ENCODE results near the gene MRPL14.

Gene MRPL14

DNA sequence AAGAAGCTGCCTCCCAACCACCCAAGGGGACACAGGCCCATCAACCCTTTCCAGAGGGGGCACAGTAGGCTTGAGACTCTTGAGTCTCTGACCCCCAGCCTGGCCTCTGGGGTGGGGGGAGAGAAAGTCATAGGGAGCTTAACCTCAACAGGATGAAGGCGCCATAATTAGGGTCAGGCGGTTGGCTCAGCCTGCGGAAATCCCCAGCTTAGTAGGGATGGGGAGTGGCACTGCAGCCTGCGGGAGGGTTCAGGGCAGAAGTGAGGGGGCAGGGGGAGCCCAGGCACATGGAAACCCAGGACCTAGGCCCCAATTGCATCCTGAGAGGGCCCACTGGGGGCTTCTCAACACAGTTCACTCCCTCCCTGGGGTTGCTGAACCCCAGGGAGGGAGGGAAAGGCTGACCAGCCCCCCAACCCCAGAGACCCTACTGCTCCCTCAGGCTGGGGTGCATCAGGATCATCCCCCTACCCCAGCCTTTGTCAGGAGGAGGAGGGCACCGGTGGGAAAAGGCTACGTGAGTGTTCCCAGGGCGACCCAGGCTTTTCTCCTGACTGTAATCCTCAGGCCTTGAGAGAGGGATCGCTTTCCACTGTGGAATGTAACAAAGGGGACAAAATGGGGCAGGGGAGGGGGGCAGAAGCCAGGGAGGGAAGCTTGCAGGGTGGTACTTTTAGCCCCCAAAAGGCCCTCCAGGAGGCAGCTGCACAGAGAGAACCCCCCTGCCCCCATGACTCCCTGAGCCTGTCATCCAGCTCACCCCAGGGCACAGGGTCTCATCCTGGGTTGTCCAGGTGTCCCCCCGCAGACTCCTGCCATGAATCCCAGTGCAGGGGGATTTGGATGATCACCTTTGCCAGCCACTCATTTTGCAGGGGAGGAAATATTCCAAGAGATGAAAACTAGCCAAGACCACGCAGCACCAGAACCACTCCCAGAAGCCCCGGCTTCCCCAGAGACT lies 46.4 kb downstream of the MRPL14 start:
- 66 to 71% methylated on average over 11 of the region's 11 CpGs for WGBS, 2 experiments

DNA sequence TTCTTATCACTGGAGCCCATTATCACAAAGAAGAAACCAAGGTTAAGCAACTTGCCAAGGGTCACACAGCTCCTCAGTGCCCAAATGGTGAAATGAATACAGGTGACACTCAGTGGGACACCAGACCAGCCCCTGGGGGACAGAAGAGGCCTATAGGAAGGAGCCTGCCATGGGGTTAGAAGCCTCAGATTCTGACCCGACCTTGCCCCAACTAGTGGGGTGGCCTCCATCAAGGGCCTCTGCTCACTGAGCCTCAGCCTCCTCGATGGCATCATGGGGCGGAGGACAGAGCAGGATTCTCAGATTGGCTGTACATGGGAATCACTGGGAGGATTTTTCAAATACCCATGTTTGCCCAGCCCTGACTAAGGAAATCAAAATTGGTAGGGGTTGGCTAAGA lies 47.6 kb downstream of the MRPL14 start:
- H3K4me1 ChIP-seq (ENCODE audit: control insufficient read depth, insufficient read depth, low read length): peaks cover 44% of the 10 kb centered on the region

More for the DNA sequence above, 46.4 kb downstream of the MRPL14 start:
- H3K9me3 ChIP-seq (ENCODE audit: control insufficient read depth, low read length): no peaks in the 10 kb centered on the region
- H3K27me3 ChIP-seq (ENCODE audit: control insufficient read depth, insufficient read depth, low read length, poor library complexity, severe bottlenecking): peaks cover 10% of the 10 kb centered on the region
- H3K36me3 ChIP-seq (ENCODE audit: control insufficient read depth, insufficient read depth, low read length): no peaks in the 10 kb centered on the region
- peaks cover 42% of the 10 kb centered on the region for H3K4me1 ChIP-seq (ENCODE audit: control insufficient read depth, insufficient read depth, low read length)
- peak overlapping the region; percentile 76 for H3K27ac ChIP-seq (ENCODE audit: insufficient read depth, low read depth, low read length, poor library complexity, severe bottlenecking)
- H3K4me3 ChIP-seq (ENCODE audit: insufficient read depth, low read depth, low read length): no peak overlapping the region

DNA sequence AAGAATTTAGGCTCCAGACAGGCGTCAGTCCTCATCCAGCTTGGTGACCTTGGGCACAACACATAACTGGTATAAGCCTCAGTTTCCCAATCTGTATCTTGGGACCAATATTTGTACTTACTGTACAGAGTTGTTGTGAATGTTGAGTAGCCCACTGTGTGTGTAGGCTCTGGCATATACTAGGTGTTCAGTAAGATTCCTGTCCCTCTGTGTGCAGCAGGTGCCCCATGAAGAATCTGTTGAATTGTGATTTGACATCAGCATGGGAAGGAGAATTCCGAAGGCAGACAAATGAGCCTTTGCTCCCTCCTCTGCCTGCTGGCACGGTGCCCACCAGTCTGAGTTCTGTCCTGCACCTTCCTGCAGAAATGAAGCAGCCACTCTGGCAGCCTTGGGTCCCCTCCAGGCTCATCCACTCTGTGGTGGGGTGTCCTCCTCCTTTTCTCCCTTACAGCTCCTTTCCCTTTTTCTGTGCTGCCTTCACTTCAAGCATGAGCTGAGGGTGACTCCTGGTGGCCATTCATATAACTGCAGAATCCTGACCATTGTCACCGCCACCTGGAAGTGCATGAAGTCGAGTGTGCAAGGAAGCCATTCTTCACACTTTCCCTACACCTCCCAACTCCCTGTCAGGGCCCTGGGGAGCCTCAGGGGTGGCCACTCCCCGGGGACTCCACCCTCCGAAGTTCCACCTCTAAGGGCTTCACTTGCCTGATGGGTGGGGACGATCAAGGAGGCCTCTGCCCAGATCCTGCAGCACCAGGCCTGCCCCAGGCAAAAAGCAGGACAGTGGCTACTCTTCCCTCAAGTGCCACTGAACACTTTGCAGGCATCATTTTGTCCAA lies 48.2 kb downstream of the MRPL14 start:
- Histone ChIP-seq H3K27ac (ENCODE audit: insufficient read depth, low read depth, low read length, poor library complexity, severe bottlenecking) (peak overlapping the region; percentile 36), H3K27me3 (ENCODE audit: control insufficient read depth, insufficient read depth, low read length, poor library complexity, severe bottlenecking) (peaks cover 10% of the 10 kb centered on the region), H3K36me3 (ENCODE audit: control insufficient read depth, insufficient read depth, low read length) (no peaks in the 10 kb centered on the region), H3K9me3 (ENCODE audit: control insufficient read depth, low read length) (no peaks in the 10 kb centered on the region), H3K4me3 (ENCODE audit: insufficient read depth, low read depth, low read length) (no peak overlapping the region), H3K4me1 (ENCODE audit: control insufficient read depth, insufficient read depth, low read length) (peaks cover 42% of the 10 kb centered on the region)
- WGBS, 2 experiments: 39 to 45% methylated on average over 8 of the region's 8 CpGs

More for the DNA sequence above, 47.6 kb downstream of the MRPL14 start:
- Histone ChIP-seq H3K4me3 (ENCODE audit: insufficient read depth, low read depth, low read length) (no peak overlapping the region), H3K9me3 (ENCODE audit: control insufficient read depth, low read length) (no peaks in the 10 kb centered on the region), H3K27ac (ENCODE audit: insufficient read depth, low read depth, low read length, poor library complexity, severe bottlenecking) (peak overlapping the region; percentile 36), H3K36me3 (ENCODE audit: control insufficient read depth, insufficient read depth, low read length) (no peaks in the 10 kb centered on the region), H3K27me3 (ENCODE audit: control insufficient read depth, insufficient read depth, low read length, poor library complexity, severe bottlenecking) (peaks cover 10% of the 10 kb centered on the region)
- WGBS, 2 experiments: 81% methylated on average over 3 of the region's 3 CpGs

DNA sequence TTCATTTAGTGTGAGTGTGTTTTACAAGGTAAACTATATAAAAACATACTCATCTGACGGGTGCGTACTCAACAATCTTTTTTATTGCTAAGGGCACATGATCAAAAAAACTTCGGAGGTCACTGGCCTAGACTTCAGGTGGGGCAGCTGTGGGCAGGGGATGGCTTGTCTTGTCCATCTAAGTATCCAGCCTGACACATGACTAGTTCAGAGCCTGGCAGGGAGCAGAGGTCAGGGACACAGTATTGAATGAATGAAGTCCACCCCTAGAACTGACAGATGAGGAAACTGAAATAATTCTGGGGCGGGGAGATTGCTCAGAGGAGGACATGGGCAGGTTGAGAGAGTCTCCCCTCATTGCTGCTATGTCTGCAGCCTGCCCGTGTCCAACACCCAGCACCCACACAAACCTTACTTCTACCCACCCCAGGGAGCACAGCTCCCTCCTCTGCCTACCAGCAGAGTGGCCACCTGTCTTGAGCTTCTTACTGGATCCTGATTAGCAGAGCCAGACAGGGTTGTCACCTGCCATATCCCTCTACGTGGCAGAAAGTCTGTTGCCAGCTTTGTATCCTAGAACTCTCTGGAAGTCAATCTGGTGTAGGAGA lies 48.9 kb downstream of the MRPL14 start:
- Histone ChIP-seq H3K36me3 (ENCODE audit: control insufficient read depth, insufficient read depth, low read length) (no peaks in the 10 kb centered on the region), H3K27me3 (ENCODE audit: control insufficient read depth, insufficient read depth, low read length, poor library complexity, severe bottlenecking) (peaks cover 10% of the 10 kb centered on the region), H3K27ac (ENCODE audit: insufficient read depth, low read depth, low read length, poor library complexity, severe bottlenecking) (no peak overlapping the region), H3K9me3 (ENCODE audit: control insufficient read depth, low read length) (no peaks in the 10 kb centered on the region), H3K4me1 (ENCODE audit: control insufficient read depth, insufficient read depth, low read length) (peaks cover 45% of the 10 kb centered on the region), H3K4me3 (ENCODE audit: insufficient read depth, low read depth, low read length) (no peak overlapping the region)
- 95 to 98% methylated on average over 6 of the region's 6 CpGs for WGBS, 2 experiments

DNA sequence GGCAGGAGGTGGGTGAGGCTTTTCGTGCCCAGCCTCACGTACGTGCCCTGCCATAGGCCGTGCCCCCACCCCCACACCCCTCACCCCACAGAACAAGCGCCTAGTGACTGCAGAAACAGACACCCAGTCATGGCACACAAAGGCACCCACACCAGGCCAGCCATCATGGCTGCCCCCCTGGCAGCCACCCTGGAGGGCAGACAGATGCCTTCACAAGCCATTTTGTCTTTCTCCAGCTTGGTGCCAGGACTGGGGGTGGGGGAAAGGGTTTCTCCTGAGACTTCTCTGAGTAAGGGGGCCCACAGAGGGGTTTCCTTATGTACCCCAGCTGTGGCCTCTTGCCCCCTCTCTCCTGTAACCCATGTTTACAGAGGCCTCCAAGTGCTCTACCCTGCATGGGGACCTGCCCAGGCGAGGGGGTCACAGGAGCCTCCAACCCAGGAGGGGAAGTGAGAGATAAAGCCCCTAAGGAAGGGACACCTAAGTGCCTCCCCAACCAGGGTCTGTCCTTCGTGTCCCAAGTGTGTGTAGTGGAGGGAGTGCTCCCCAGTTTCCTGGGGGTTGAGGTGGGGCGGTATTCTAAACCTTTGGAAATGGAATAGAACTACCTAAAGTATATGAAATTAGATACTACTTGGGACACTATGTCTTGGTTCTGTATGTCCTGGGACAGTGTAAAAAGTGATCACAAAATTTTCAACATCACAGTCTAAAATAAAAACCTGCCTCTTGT lies 49.9 kb downstream of the MRPL14 start:
- no peaks in the 10 kb centered on the region for H3K9me3 ChIP-seq (ENCODE audit: control insufficient read depth, low read length)
- H3K4me3 ChIP-seq (ENCODE audit: insufficient read depth, low read depth, low read length): no peak overlapping the region
- peaks cover 49% of the 10 kb centered on the region for H3K4me1 ChIP-seq (ENCODE audit: control insufficient read depth, insufficient read depth, low read length)

DNA sequence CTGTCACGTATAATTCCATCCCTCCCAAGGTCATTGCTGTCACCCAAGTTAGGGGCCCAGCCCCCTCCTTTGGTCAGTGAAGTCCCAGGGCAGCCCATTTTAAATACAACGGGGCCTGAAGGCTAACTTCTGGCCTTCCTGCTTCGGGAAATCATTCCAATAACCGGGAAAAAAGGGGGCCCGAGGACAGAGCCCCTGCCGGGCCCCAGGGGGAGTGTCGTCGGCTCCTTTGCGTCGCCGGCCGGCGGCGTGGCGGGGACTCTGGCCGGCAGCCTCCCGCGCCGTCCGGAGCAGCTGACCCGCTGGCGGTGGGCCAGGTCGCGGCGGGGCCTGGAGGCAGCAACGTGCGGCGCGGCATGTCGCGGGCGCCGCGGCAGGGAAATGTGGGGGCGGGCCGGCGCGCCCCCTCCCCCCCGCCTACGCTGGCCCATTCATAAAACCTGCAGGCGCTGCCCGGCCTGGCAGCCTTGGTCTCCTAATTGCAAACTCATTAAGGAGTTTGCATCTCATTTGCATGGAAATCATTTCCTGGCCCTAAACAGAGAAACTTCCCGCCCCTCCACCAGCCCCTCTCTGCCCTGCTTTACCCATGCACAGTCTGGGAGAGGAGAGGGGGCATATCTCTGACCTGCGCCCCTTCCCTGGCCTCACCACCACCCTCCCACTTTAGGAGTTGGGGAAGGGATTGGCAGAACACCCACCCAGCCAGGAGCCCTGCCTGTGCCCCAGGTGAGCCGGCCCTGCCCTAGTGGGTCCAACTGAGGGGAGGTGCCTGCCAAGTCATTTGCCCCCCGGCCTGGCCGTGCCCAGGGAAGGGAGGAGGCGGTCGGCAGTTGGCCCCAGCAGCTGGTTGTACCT lies 50.7 kb downstream of the MRPL14 start:
- H3K4me3 ChIP-seq (ENCODE audit: insufficient read depth, low read depth, low read length): no peak overlapping the region
- no peak overlapping the region for H3K27ac ChIP-seq (ENCODE audit: insufficient read depth, low read depth, low read length, poor library complexity, severe bottlenecking)
- 12 to 14% methylated on average over 48 to 49 of the region's 49 CpGs for WGBS, 2 experiments

More for the DNA sequence above, 49.9 kb downstream of the MRPL14 start:
- Histone ChIP-seq H3K27me3 (ENCODE audit: control insufficient read depth, insufficient read depth, low read length, poor library complexity, severe bottlenecking) (peaks cover 10% of the 10 kb centered on the region), H3K36me3 (ENCODE audit: control insufficient read depth, insufficient read depth, low read length) (no peaks in the 10 kb centered on the region), H3K27ac (ENCODE audit: insufficient read depth, low read depth, low read length, poor library complexity, severe bottlenecking) (no peak overlapping the region)
- WGBS, 2 experiments: 84 to 94% methylated on average over 8 of the region's 8 CpGs

DNA sequence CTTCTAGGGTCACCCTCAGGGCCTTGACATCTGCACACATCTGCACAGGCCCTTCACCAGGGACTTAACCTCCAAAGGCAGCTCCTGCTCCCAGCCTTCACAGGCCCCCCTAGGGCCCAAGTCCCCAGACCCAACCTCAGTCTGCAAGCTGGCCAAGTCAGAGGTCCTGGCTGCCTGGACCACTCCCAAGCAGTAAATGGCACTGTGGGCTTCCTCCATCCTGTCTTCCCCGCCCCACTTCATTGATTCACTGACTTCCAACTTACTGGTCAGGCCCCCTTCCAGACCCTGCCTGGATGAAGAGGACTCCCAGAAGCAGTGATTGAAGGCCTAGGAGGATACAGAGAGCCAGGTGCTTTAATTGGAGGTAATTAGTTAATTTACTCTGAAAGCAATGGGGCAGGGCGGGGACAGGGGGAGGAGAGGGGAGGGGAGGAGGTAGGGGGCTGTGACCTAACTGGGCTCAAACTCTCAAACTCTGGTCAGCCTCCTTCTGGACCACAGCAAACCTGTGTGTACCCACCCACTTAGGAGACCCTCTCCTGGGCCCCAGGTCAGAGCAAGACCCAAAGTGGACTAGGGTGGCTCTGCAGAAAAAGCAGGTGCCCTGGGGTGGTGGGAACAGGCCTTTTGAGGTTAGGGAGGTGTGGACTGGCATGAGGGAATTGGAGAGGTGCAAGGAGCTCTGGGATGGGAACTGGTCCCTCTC lies 51.5 kb downstream of the MRPL14 start:
- no peaks in the 10 kb centered on the region for H3K36me3 ChIP-seq (ENCODE audit: control insufficient read depth, insufficient read depth, low read length)
- H3K27ac ChIP-seq (ENCODE audit: insufficient read depth, low read depth, low read length, poor library complexity, severe bottlenecking): no peak overlapping the region
- peaks cover 39% of the 10 kb centered on the region for H3K4me1 ChIP-seq (ENCODE audit: control insufficient read depth, insufficient read depth, low read length)
- H3K4me3 ChIP-seq (ENCODE audit: insufficient read depth, low read depth, low read length): no peak overlapping the region
- 85 to 93% methylated on average over 2 of the region's 2 CpGs for WGBS, 2 experiments
- H3K27me3 ChIP-seq (ENCODE audit: control insufficient read depth, insufficient read depth, low read length, poor library complexity, severe bottlenecking): peaks cover 10% of the 10 kb centered on the region
- no peaks in the 10 kb centered on the region for H3K9me3 ChIP-seq (ENCODE audit: control insufficient read depth, low read length)

More for the DNA sequence above, 50.7 kb downstream of the MRPL14 start:
- Histone ChIP-seq H3K4me1 (ENCODE audit: control insufficient read depth, insufficient read depth, low read length) (peaks cover 47% of the 10 kb centered on the region), H3K9me3 (ENCODE audit: control insufficient read depth, low read length) (no peaks in the 10 kb centered on the region), H3K27me3 (ENCODE audit: control insufficient read depth, insufficient read depth, low read length, poor library complexity, severe bottlenecking) (peaks cover 10% of the 10 kb centered on the region), H3K36me3 (ENCODE audit: control insufficient read depth, insufficient read depth, low read length) (no peaks in the 10 kb centered on the region)

DNA sequence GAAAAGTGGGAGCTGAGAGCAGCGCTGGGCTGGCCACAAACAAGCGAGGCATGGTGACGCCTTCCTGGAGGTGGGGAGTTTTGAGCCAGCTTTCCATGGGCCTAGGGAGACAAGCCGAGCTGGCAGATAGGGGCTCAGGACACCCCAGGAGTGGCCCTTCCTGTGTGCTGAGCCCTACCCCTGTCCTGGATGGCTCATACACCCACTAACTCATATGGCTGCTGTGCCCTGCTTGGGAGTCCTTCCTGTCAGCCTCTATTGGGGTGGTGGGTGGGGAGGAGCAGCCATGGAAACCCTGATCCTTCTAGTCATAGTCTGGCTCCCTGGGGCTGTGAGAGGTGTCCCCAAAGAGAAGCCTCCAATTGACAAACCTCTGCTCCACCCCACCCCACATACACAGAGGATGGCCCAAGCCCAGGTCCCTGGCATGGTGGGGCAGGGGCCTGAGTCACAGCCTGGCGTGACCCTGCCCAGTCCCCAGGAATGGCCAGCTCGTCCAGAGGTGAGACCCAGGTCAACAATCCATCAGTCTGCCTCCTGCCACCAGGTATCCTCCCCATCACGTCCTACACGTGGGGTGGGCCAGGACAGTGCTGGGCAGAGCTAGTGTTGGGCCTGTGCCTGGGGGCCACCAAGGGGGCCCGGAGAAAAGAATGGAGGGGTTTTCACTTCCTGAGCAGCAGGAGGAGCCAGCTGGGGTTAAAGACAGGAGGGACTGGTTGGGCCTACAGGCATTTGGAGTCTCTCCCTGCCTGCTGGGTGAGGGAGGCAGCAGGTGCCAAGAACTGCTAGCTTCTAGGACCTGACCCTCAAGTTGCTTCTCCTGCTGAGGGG lies 52.2 kb downstream of the MRPL14 start:
- peaks cover 35% of the 10 kb centered on the region for H3K4me1 ChIP-seq (ENCODE audit: control insufficient read depth, insufficient read depth, low read length)
- peaks cover 10% of the 10 kb centered on the region for H3K27me3 ChIP-seq (ENCODE audit: control insufficient read depth, insufficient read depth, low read length, poor library complexity, severe bottlenecking)
- no peak overlapping the region for H3K27ac ChIP-seq (ENCODE audit: insufficient read depth, low read depth, low read length, poor library complexity, severe bottlenecking)
- H3K9me3 ChIP-seq (ENCODE audit: control insufficient read depth, low read length): no peaks in the 10 kb centered on the region
- no peak overlapping the region for H3K4me3 ChIP-seq (ENCODE audit: insufficient read depth, low read depth, low read length)
- 59 to 61% methylated on average over 9 of the region's 9 CpGs for WGBS, 2 experiments
- no peaks in the 10 kb centered on the region for H3K36me3 ChIP-seq (ENCODE audit: control insufficient read depth, insufficient read depth, low read length)
